Transverse colon (tissue), 4 donors: ENCODE results near the gene HIVEP1. TPM values are rescaled to one million over a fixed set of nuclear protein-coding genes. Genes with fewer than 3 reads are reported as not detected.

ENCODE experiments used
- DNase-seq: peaks from one replicate; pipeline ENCODE4 v3.0.0-alpha.2; 2019
- H3K27ac ChIP-seq, 4 donors: fragments of 200-600 bp; sonication (generic); 2 replicates each; pipeline ENCODE4 v1.5.1; 2016 to 2018; ENCODE audit warnings: inconsistent platforms in 4 of 4
- H3K27me3 ChIP-seq: fragments of 200-600 bp; sonication (generic); 2 replicates; pipeline ENCODE4 v1.5.1; 2017; ENCODE audit warnings: inconsistent platforms
- H3K36me3 ChIP-seq, 4 donors: fragments of 200-600 bp; sonication (generic); 2 replicates each; pipeline ENCODE4 v1.5.1; 2017 to 2019; ENCODE audit warnings: inconsistent platforms in 4 of 4
- H3K4me1 ChIP-seq, 4 donors: fragments of 200-600 bp; sonication (generic); 2 replicates each; pipeline ENCODE4 v1.5.1; 2017 to 2020; ENCODE audit warnings: inconsistent platforms in 4 of 4
- H3K4me3 ChIP-seq, 4 donors: fragments of 200-600 bp; sonication (generic); 1 replicate in 1 of 4; 2 replicates in 3 of 4; pipeline versions ENCODE4 v1.5.1 to v1.6.1; 2017 to 2019; ENCODE audit warnings: inconsistent platforms in 4 of 4
- H3K9me3 ChIP-seq, 2 donors: fragments of 200-600 bp; sonication (generic); 2 replicates each; pipeline ENCODE4 v1.5.1; 2017 to 2019; ENCODE audit warnings: inconsistent platforms in 2 of 2
- CTCF ChIP-seq, 5 experiments: fragments of 200-600 bp in 3 of 5; fragments of 450-650 bp in 2 of 5; sonication (generic) in 3 of 5; IDR thresholded peaks; 1 replicate in 2 of 5; 2 replicates in 3 of 5; pipeline ENCODE4 v1.5.1; 2016 to 2017; ENCODE audit warnings: antibody characterized with exemption in 5 of 5, inconsistent platforms in 3 of 5, mild to moderate bottlenecking in 2 of 5, moderate library complexity in 1 of 5
- EP300 ChIP-seq: sonication (generic); formaldehyde crosslinking; IDR thresholded peaks from one replicate; pipeline ENCODE4 v1.6.1; 2017; ENCODE audit warnings: antibody characterized with exemption, low read depth
- POLR2A ChIP-seq: fragments of 450-650 bp; IDR thresholded peaks from one replicate; pipeline ENCODE4 v1.6.1; 2016; ENCODE audit warnings: antibody characterized with exemption, mild to moderate bottlenecking, moderate library complexity
- POLR2AphosphoS5 ChIP-seq, 3 donors: sonication (generic); formaldehyde crosslinking; IDR thresholded peaks; one replicate each; pipeline ENCODE4 v1.6.1; 2016; ENCODE audit warnings: antibody characterized with exemption in 3 of 3
- WGBS, 2 donors: methylation state at CpG; one replicate each; pipeline ENCODE4 v1.1.5; 2018; ENCODE audit warnings: low coverage in 1 of 2; 5-methylcytosine and 5-hydroxymethylcytosine counted together
- in situ Hi-C, 4 donors: fragments of 200-750 bp; cut with MboI; loops; one replicate each; pipeline versions ENCODE4 v1.15.0 to v1.15.1; 2017; ENCODE audit warnings: low sequenced_read_pairs in 3 of 4, low pct_ligation_motif_present in 1 of 4, low pct_unique_long_range_greater_than_20kb in 1 of 4
- intact Hi-C: fragments of 100-400 bp; cut with DNase I; formaldehyde crosslinking; loops from one replicate; pipeline ENCODE4 v1.15.1; 2023; ENCODE audit warnings: low total_unique reads
- total RNA-seq, 4 donors: library from RNA; depleted of rRNA; stranded (reverse); fragments of >200 nt; gene quantifications; one replicate each; pipeline ENCODE4 v1.1.0, GENCODE V29; 2016

The HIVEP1 gene
- total RNA-seq, 4 donors from 2014 or later, result 18.9 to 90.9 (median 30.5) TPM

GRCh38 chr6:12097791-12098190 lies 85.7 kb downstream of the HIVEP1 start:
- in situ Hi-C loops, result no loop called here

GRCh38 chr6:12099623-12100338 lies 87.7 kb downstream of the HIVEP1 start:
- Histone ChIP-seq H3K36me3 (no peaks in the 10 kb centered on the region), H3K4me1 (peaks cover 0 to 7% (median 0%) of the 10 kb centered on the region in 4 donors), H3K9me3 (no peaks in the 10 kb centered on the region), H3K27me3 (no peaks in the 10 kb centered on the region), H3K27ac (no peak overlapping the region), H3K4me3 (no peak overlapping the region)
- 76 to 83% methylated on average over 3 to 4 of the region's 4 CpGs for WGBS, 2 donors
- DNase-seq, result no peak
- in situ Hi-C loops (no loop called here), intact Hi-C loops (no loop called here)
- TF ChIP-seq POLR2A (no peak), POLR2AphosphoS5 (IDR thresholded peaks at IDR 0.05) (no peak), CTCF (IDR thresholded peaks at IDR 0.05) (no peak), EP300 (no peak)

More at GRCh38 chr6:12097791-12098190, 85.7 kb downstream of the HIVEP1 start:
- intact Hi-C loops, result no loop called here
- H3K27ac ChIP-seq, result no peak overlapping the region
- TF ChIP-seq POLR2AphosphoS5 (IDR thresholded peaks at IDR 0.05), result no peak
- TF ChIP-seq EP300, result no peak
- TF ChIP-seq POLR2A, result no peak
- TF ChIP-seq CTCF (IDR thresholded peaks at IDR 0.05), result no peak
- H3K9me3 ChIP-seq, result no peaks in the 10 kb centered on the region
- H3K36me3 ChIP-seq, result no peaks in the 10 kb centered on the region
- no peak overlapping the region for H3K4me3 ChIP-seq
- DNase-seq, result no peak
- H3K27me3 ChIP-seq, result no peaks in the 10 kb centered on the region
- H3K4me1 ChIP-seq, result peaks cover 0 to 8% (median 0%) of the 10 kb centered on the region in 4 donors

GRCh38 chr6:12101048-12101447 lies 88.9 kb downstream of the HIVEP1 start:
- in situ Hi-C loops, result no loop called here

GRCh38 chr6:12101653-12102312 lies 89.7 kb downstream of the HIVEP1 start:
- Histone ChIP-seq H3K36me3 (no peaks in the 10 kb centered on the region), H3K4me1 (peaks cover 0 to 10% (median 5%) of the 10 kb centered on the region in 4 donors), H3K27me3 (no peaks in the 10 kb centered on the region), H3K4me3 (no peak overlapping the region), H3K9me3 (no peaks in the 10 kb centered on the region), H3K27ac (no peak overlapping the region)
- in situ Hi-C loops, result no loop called here
- TF ChIP-seq EP300 (no peak), POLR2AphosphoS5 (IDR thresholded peaks at IDR 0.05) (no peak), CTCF (IDR thresholded peaks at IDR 0.05) (no peak), POLR2A (no peak)
- intact Hi-C loops, result no loop called here
- no peak for DNase-seq

More at GRCh38 chr6:12101048-12101447, 88.9 kb downstream of the HIVEP1 start:
- Histone ChIP-seq H3K9me3 (no peaks in the 10 kb centered on the region), H3K4me1 (peaks cover 0 to 10% (median 5%) of the 10 kb centered on the region in 4 donors), H3K27me3 (no peaks in the 10 kb centered on the region), H3K36me3 (no peaks in the 10 kb centered on the region), H3K4me3 (no peak overlapping the region), H3K27ac (no peak overlapping the region)
- intact Hi-C loops, result no loop called here
- TF ChIP-seq EP300 (no peak), CTCF (IDR thresholded peaks at IDR 0.05) (no peak), POLR2AphosphoS5 (IDR thresholded peaks at IDR 0.05) (no peak), POLR2A (no peak)
- DNase-seq, result no peak
